Measurements from ENCODE around the gene PDLIM7.

PDLIM7 gene

GRCh38 chr5:177452688-177453638 lies 44.4 kb downstream of the PDLIM7 start:
- no peak overlapping the region for H3K4me3 ChIP-seq (ENCODE audit: low read length)
- no peak for DNase-seq (ENCODE audit: low read depth)

GRCh38 chr5:177450667-177451424 lies 46.6 kb downstream of the PDLIM7 start:
- no peak for TF ChIP-seq CTCF (conservative IDR thresholded peaks at IDR 0.05; ENCODE audit: low read depth, low read length)
- no peak for DNase-seq (ENCODE audit: low read depth)
- H3K4me3 ChIP-seq (ENCODE audit: low read length): no peak overlapping the region

More at GRCh38 chr5:177452688-177453638, 44.4 kb downstream of the PDLIM7 start:
- TF ChIP-seq CTCF (conservative IDR thresholded peaks at IDR 0.05; ENCODE audit: low read depth, low read length): peak; percentile 7

GRCh38 chr5:177449140-177450061 lies 48.0 kb downstream of the PDLIM7 start:
- no peak for TF ChIP-seq CTCF (conservative IDR thresholded peaks at IDR 0.05; ENCODE audit: low read depth, low read length)
- H3K4me3 ChIP-seq (ENCODE audit: low read length): no peak overlapping the region
- DNase-seq (ENCODE audit: low read depth): no peak

- no peak for DNase-seq (ENCODE audit: low read depth)
- peak overlapping the region; percentile 36 for H3K4me3 ChIP-seq (ENCODE audit: low read length)
- no peak for TF ChIP-seq CTCF (conservative IDR thresholded peaks at IDR 0.05; ENCODE audit: low read depth, low read length)
Observed at GRCh38 chr5:177448244-177448950, 49.0 kb downstream of the PDLIM7 start.

- peak; percentile 85 for DNase-seq (ENCODE audit: low read depth)
- peak overlapping the region; percentile 36 for H3K4me3 ChIP-seq (ENCODE audit: low read length)
- peak; percentile 6 for TF ChIP-seq CTCF (conservative IDR thresholded peaks at IDR 0.05; ENCODE audit: low read depth, low read length)
Observed at GRCh38 chr5:177447611-177448243, 49.7 kb downstream of the PDLIM7 start.

Measured in retinal pigment epithelial cell (primary cell).